ENCODE measurements around the gene FOXP3. TPM values are rescaled to one million over a fixed set of nuclear protein-coding genes. Genes with fewer than 3 reads are reported as not detected.

The FOXP3 gene
- total RNA-seq, 1 donor from 2014 or later: not detected

- Histone ChIP-seq H3K4me3 (no peak overlapping the region), H3K27me3 (ENCODE audit: low read depth) (no peaks in the 10 kb centered on the region), H3K4me1 (no peaks in the 10 kb centered on the region), H3K36me3 (no peaks in the 10 kb centered on the region), H3K27ac (replicated peaks) (no peak overlapping the region), H3K9me3 (replicated peaks) (no peaks in the 10 kb centered on the region)
- intact Hi-C loops (cut with micrococcal nuclease): no loop called here
- no peak for DNase-seq
- TF ChIP-seq CTCF (IDR thresholded peaks at IDR 0.05; ENCODE audit: borderline replicate concordance): no peak
Measured at GRCh38 chrX:49260221-49260985, 4.1 kb downstream of the FOXP3 start.

GRCh38 chrX:49258749-49259124, 5.8 kb downstream of the FOXP3 start:
- no peak for TF ChIP-seq CTCF (IDR thresholded peaks at IDR 0.05; ENCODE audit: borderline replicate concordance)
- no peak overlapping the region for H3K27ac ChIP-seq (replicated peaks)
- H3K4me1 ChIP-seq: no peaks in the 10 kb centered on the region
- H3K4me3 ChIP-seq: no peak overlapping the region
- intact Hi-C loops (cut with micrococcal nuclease): no loop called here
- no peaks in the 10 kb centered on the region for H3K27me3 ChIP-seq (ENCODE audit: low read depth)
- no peaks in the 10 kb centered on the region for H3K9me3 ChIP-seq (replicated peaks)
- no peak for DNase-seq
- no peaks in the 10 kb centered on the region for H3K36me3 ChIP-seq

- no peak for TF ChIP-seq CTCF (IDR thresholded peaks at IDR 0.05; ENCODE audit: borderline replicate concordance)
- no peaks in the 10 kb centered on the region for H3K9me3 ChIP-seq (replicated peaks)
Measured at GRCh38 chrX:49257846-49258748, 6.4 kb downstream of the FOXP3 start.

GRCh38 chrX:49257074-49257790, 7.3 kb downstream of the FOXP3 start:
- H3K9me3 ChIP-seq (replicated peaks): no peaks in the 10 kb centered on the region
- H3K4me1 ChIP-seq: no peaks in the 10 kb centered on the region
- H3K27me3 ChIP-seq (ENCODE audit: low read depth): no peaks in the 10 kb centered on the region
- no peak overlapping the region for H3K4me3 ChIP-seq
- no peak overlapping the region for H3K27ac ChIP-seq (replicated peaks)
- H3K36me3 ChIP-seq: no peaks in the 10 kb centered on the region
- no peak for DNase-seq
- intact Hi-C loops (cut with micrococcal nuclease): no loop called here
- TF ChIP-seq CTCF (IDR thresholded peaks at IDR 0.05; ENCODE audit: borderline replicate concordance): no peak

More at GRCh38 chrX:49257846-49258748, 6.4 kb downstream of the FOXP3 start:
- Histone ChIP-seq H3K36me3 (no peaks in the 10 kb centered on the region), H3K27me3 (ENCODE audit: low read depth) (no peaks in the 10 kb centered on the region), H3K4me3 (no peak overlapping the region), H3K27ac (replicated peaks) (no peak overlapping the region), H3K4me1 (no peaks in the 10 kb centered on the region)
- intact Hi-C loops (cut with micrococcal nuclease): no loop called here
- no peak for DNase-seq

GRCh38 chrX:49256268-49256995, 8.1 kb downstream of the FOXP3 start:
- no peak for DNase-seq
- H3K27ac ChIP-seq (replicated peaks): no peak overlapping the region
- H3K4me1 ChIP-seq: no peaks in the 10 kb centered on the region
- H3K9me3 ChIP-seq (replicated peaks): no peaks in the 10 kb centered on the region
- intact Hi-C loops (cut with micrococcal nuclease): no loop called here
- H3K27me3 ChIP-seq (ENCODE audit: low read depth): no peaks in the 10 kb centered on the region
- TF ChIP-seq CTCF (IDR thresholded peaks at IDR 0.05; ENCODE audit: borderline replicate concordance): no peak
- H3K4me3 ChIP-seq: no peak overlapping the region
- no peaks in the 10 kb centered on the region for H3K36me3 ChIP-seq
